Measurements from ENCODE around the gene PTPRG.

DNA sequence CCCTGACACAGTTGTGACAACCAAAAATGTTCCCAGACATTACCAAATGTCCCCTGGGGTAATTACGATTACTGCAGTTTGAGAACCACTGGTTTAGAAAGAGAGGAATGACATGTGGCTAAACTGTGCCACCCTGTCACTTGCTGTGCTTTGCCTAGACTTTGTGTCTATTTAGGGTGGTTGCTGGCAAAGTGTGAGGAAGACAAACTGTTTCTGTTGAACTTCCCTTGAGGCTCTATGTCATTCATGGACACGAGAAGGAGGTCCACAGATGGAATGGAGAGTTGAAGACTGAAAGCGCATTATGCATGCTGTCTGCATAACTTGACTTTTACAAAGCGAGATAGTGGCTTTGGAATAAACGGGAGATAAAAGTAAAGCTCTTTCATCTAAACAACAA is 495.3 kb downstream of the PTPRG start:
- TF ChIP-seq CTCF (IDR thresholded peaks at IDR 0.05; ENCODE audit: low read depth, low read length) (no peak), EZH2phosphoT487 (IDR thresholded peaks at IDR 0.05; ENCODE audit: low read depth) (no peak)

Data from OCI-LY3 (cell line).